Right lobe of liver (tissue), 4 donors: ENCODE results near the gene XPOT.

Source experiments
- POLR2A ChIP-seq: fragments of 450-650 bp; IDR thresholded peaks from one replicate; pipeline ENCODE4 v1.6.1; 2017; ENCODE audit warnings: antibody characterized with exemption, mild to moderate bottlenecking
- TF ChIP-seq, protein P1 (sequence below), 4 donors: fragments of 200-600 bp in 3 of 4; fragments of 450-650 bp in 1 of 4; IDR thresholded peaks; one replicate each; pipeline versions ENCODE4 v1.5.1 to v1.8.0; 2016 to 2022; ENCODE audit warnings: antibody characterized with exemption in 4 of 4, mild to moderate bottlenecking in 2 of 4
- donor health status: DM: no; HTN: no; CAD: no.
- donor health status: DM: no; HTN: no; CAD: no.
- donor health status: DM: no; HTN: yes; CAD: no.

GRCh38 chr12:64451687-64452558, 47.7 kb downstream of the XPOT start, which contains the start of gene TBK1:
- TF ChIP-seq, protein P1, sequence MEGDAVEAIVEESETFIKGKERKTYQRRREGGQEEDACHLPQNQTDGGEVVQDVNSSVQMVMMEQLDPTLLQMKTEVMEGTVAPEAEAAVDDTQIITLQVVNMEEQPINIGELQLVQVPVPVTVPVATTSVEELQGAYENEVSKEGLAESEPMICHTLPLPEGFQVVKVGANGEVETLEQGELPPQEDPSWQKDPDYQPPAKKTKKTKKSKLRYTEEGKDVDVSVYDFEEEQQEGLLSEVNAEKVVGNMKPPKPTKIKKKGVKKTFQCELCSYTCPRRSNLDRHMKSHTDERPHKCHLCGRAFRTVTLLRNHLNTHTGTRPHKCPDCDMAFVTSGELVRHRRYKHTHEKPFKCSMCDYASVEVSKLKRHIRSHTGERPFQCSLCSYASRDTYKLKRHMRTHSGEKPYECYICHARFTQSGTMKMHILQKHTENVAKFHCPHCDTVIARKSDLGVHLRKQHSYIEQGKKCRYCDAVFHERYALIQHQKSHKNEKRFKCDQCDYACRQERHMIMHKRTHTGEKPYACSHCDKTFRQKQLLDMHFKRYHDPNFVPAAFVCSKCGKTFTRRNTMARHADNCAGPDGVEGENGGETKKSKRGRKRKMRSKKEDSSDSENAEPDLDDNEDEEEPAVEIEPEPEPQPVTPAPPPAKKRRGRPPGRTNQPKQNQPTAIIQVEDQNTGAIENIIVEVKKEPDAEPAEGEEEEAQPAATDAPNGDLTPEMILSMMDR (IDR thresholded peaks at IDR 0.05), result peak in 2 of 4 donors; percentile 8
- TF ChIP-seq POLR2A, result peak; percentile 92
